RPMI7951 (cell line): ENCODE data around the gene PSMD12. TPM values are rescaled to one million over a fixed set of nuclear protein-coding genes. Genes with fewer than 3 reads are reported as not detected.

Experiments used
- DNase-seq: peaks from one replicate; pipeline ENCODE4 v3.0.0-alpha.2; 2012; ENCODE audit warnings: low read depth
- total RNA-seq: library from RNA; depleted of rRNA; stranded (reverse); fragments of >200 nt; shearing (Covaris generic); gene quantifications from 2 replicates; pipeline ENCODE4 v1.2.3, GENCODE V29; 2014

The PSMD12 gene
- total RNA-seq, 1 experiment from 2014 or later, result 24.8 TPM

- peak; percentile 44 for DNase-seq
These were observed 20.7 kb upstream of the PSMD12 start for GRCh38 chr17:67386965-67387551.

GRCh38 chr17:67385122-67385988, 19.0 kb upstream of the PSMD12 start:
- DNase-seq, result no peak

DNA sequence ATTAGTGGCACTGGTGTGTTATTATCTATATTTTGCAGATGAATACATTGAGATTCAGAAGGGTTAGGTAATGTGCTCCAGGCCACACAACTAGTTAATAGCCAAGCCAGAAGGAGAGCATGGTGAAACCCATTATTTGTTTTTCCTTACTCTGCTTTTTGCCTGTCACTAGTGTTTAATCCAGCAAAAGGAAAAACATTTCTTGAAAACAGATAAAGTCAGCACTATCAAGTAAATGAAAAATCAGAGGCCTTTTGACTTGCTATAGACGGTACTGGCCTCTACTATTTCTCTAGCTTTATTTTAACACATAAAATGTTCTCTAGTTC, 15.5 kb upstream of the PSMD12 start:
- no peak for DNase-seq

DNA sequence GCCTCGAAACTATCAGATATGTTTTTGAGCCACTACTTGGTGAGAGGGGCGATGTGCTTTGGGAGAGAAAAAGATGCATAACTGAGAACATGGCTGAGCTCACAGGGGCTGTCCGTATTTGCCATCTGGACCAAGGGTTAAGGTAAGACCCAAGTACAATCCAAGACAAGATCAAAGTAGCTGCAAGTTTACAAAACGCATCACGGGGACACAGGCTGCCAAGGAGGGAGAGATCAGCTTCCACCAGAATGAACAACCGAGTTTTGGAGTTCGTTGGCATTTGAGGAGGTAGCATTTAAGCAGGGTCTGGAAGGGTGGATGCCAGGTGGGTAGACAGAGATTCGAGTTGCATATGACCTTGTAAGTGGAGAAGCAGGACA, 12.9 kb upstream of the PSMD12 start:
- DNase-seq, result no peak

GRCh38 chr17:67378454-67379250, 12.3 kb upstream of the PSMD12 start:
- peak; percentile 87 for DNase-seq

DNA sequence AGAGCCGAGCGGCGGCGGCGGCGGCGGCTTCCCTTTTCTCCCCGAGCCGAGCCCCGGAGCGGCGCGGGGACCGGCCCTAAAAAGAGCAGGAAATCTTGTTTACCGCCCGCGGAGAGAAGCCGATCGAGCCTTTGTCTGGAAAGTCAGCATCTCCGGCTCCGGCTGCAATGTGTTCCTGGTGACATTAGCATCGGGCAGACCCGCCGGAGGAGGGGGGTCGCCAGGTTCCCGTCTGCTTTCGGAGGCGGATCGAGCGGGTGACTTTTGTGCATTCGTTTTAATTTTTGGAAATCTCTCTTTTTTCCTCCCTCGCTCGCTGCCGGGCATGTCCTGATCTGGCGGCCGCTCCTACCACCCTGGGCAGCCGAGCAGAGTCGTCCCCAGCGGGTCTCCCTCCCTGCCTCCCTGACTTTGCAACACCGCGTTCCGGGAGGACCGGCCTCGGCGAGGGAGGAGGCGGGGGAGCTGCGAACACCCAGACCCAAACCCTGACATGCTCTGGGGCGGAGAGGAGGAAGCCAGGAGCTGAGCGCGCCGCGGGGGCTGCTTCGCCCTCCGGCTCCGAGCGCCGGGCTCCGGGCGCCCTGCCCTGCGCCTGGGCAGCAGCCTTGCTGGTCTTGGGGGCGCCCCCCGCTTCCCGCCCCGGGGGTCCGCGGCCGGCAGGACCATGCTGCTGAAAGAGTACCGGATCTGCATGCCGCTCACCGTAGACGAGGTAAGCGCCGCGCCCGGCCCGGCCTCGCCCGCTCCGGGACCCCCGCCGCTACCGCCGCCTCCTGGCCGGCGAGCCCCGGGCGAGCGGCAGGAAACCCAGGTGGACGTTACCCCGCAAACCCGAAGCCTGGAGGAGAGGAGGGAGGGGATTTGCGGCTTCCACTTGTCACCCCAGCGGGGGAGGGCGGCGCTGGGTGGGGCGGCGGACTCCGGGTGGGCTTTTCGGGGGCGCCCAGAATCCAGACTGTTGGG, 11.4 kb upstream of the PSMD12 start:
- peak; percentile 43 for DNase-seq

DNA sequence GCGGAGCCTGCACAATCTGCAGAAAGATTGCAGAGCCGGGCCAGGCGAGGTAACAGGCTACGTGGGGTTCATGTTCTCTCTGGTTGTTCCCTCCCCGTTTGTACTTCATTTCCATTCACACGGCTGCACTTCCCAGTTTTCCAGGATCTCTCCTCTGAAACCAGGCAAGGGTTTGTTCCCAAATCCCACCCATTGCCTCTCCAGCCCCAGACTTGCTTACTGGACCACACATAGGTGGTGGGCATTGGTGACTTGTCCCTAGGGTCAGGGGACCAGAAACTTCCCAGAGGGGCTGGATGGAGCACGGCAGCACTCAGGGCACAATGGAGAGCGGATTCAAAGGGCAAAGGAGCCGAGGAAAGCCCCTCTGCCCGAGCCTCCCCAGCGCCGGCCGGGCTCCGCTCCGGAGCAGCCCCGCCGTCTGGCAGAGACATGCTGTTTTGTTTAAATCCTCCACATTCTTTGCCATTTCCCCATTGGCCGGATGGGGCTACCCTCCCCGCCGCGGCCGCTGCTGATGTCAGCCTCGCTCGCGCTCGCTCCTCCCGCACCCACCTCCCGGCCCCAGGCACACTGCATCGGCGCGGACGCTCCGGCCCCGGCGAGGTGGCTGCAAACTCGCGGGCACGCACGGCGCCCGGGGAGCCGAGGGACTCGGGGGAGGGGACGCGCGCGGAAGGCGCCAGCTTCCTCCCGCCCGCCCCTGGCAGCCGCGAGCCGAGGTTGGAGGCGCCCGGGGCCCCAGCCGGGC, 10.5 kb upstream of the PSMD12 start, which contains the start of gene PITPNC1:
Gene PITPNC1 (plus strand): TSS at position 545 of the 751 bp plus-strand sequence.
- DNase-seq, result peak; percentile 88

DNA sequence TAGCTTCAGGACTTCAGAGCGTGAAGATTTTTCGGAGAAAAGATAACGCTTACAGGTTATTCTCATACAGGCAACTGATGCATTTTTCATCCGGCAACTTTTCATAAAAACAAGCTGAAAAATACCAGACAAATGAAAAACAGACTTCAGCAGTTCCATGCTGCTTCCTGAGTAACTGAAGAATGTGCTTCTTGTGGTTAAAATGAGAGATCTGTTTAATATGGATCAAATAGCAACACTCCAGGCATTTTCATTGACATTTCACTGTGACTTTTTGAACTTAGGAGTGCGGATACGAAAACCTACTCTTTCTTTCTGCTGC, 10.0 kb upstream of the PSMD12 start:
- peak; percentile 42 for DNase-seq

DNA sequence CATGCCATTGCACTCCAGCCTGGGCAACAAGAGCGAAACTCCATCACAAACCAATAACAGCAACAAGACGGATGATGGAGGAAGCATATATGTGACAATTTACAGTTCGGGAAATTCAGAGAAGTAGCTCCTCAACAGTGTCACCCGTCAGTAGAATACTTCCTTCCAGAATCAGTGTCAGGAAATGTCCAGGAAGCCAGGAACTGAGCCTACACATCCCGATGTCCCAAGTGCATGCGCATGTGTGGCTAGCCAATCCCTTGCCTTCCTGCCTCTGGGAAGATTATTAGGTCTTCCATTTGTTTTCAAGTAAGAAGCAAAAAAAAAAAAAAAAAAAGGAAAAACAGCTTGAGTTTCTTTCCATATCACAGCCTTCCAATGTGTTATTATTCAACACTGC, 9.3 kb upstream of the PSMD12 start:
- no peak for DNase-seq

GRCh38 chr17:67375054-67375427, 8.7 kb upstream of the PSMD12 start:
- no peak for DNase-seq

- DNase-seq, result peak; percentile 80
These were observed 8.1 kb upstream of the PSMD12 start for GRCh38 chr17:67374329-67375053.

GRCh38 chr17:67372751-67373150, 6.4 kb upstream of the PSMD12 start:
- no peak for DNase-seq

- DNase-seq, result no peak
These were observed 3.3 kb upstream of the PSMD12 start for GRCh38 chr17:67369676-67370075.

DNA sequence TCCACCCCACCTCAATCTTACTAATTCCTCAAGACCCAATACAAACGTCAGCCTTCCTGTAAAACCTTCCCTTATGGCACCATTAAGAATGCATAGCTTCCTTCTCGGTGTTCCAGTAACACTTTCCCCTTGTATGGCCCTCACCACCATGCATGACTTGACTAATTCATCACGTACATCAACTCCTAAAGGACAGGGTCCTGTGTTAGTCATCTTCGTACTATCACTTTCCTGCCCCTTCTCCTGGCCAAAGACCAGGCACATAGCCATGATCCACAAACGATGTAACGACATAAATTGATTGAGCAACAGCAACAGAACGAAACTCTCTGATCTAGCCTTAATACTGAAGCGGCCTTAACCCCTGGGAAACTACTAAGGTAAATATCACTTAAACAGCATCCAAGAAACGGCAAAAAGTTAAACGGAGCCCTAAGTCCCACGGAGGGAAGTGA, 612 bp downstream of the PSMD12 start:
- DNase-seq, result peak; percentile 69

GRCh38 chr17:67364847-67365737, 1.3 kb downstream of the PSMD12 start:
- DNase-seq, result no peak

DNA sequence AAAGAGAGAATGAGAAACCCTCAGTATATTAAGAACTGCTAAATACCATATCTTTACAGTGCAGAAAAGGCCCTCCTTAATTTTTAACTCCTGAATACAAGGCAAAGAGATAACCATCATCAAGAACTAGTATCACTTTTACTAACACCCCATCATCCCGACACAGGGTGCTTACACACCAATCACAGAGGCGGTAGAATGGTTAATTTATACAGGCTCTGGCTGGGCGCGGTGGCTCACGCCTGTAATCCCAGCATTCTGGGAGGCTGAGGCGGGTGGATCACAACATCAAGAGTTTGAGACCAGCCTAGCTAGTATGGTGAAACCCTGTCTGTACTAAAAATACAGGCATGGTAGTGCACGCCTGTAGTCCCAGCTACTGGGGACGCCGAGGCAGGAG, 4.2 kb downstream of the PSMD12 start:
- DNase-seq, result no peak

- DNase-seq, result no peak
These were observed 5.5 kb downstream of the PSMD12 start for GRCh38 chr17:67360880-67361279.

- no peak for DNase-seq
These were observed 6.2 kb downstream of the PSMD12 start for GRCh38 chr17:67359960-67360791.
